Sigmoid colon (tissue), 7 donors: ENCODE measurements around the gene AFF2. TPM values are rescaled to one million over a fixed set of nuclear protein-coding genes. Genes with fewer than 3 reads are reported as not detected.

Source experiments
- DNase-seq: peaks from one replicate; pipeline ENCODE4 v3.0.0-alpha.2; 2019
- H3K27ac ChIP-seq, 4 donors: fragments of 200-600 bp; sonication (generic); one replicate each; pipeline ENCODE4 v1.5.1; 2016 to 2019; ENCODE audit warnings: mild to moderate bottlenecking in 1 of 4
- H3K27me3 ChIP-seq, 3 donors: fragments of 200-600 bp; sonication (generic); one replicate each; pipeline ENCODE4 v1.5.1; 2019; ENCODE audit warnings: mild to moderate bottlenecking in 1 of 3
- H3K36me3 ChIP-seq, 4 donors: fragments of 200-600 bp; sonication (generic); one replicate each; pipeline ENCODE4 v1.5.1; 2016 to 2019
- H3K4me1 ChIP-seq, 4 donors: fragments of 200-600 bp; sonication (generic); one replicate each; pipeline ENCODE4 v1.5.1; 2017 to 2019
- H3K4me3 ChIP-seq, 4 donors: fragments of 200-600 bp; sonication (generic); one replicate each; pipeline ENCODE4 v1.5.1; 2017 to 2019; ENCODE audit warnings: mild to moderate bottlenecking in 2 of 4, moderate library complexity in 1 of 4
- H3K9me3 ChIP-seq, 4 donors: fragments of 200-600 bp in 3 of 4; sonication (generic) in 3 of 4; one replicate each; pipeline versions ENCODE4 v1.5.1 to v1.6.1; 2013 to 2019
- EP300 ChIP-seq, 4 donors: sonication (generic); formaldehyde crosslinking; IDR thresholded peaks; one replicate each; pipeline ENCODE4 v1.6.1; 2017; ENCODE audit warnings: antibody characterized with exemption in 4 of 4
- POLR2A ChIP-seq, 2 donors: fragments of 450-650 bp; IDR thresholded peaks; one replicate each; pipeline ENCODE4 v1.6.1; 2016; ENCODE audit warnings: antibody characterized with exemption in 2 of 2, mild to moderate bottlenecking in 2 of 2, moderate library complexity in 2 of 2
- POLR2AphosphoS5 ChIP-seq, 4 donors: sonication (generic); formaldehyde crosslinking; IDR thresholded peaks; one replicate each; pipeline ENCODE4 v1.6.1; 2017; ENCODE audit warnings: antibody characterized with exemption in 4 of 4
- WGBS, 2 donors: extraction: QIAGEN DNeasy Blood & Tissue Kit; methylation state at CpG; one replicate each; pipeline ENCODE4 v1.1.7; 2013; 5-methylcytosine and 5-hydroxymethylcytosine counted together
- intact Hi-C: fragments of 100-400 bp; cut with DNase I; formaldehyde crosslinking; loops from one replicate; pipeline ENCODE4 v1.15.1; 2023
- polyA plus RNA-seq, 3 donors: library from polyadenylated mRNA; stranded (reverse); fragments of 200-250 nt; gene quantifications; one replicate each; pipeline ENCODE4 v1.2.3, GENCODE V29; 2013
- total RNA-seq, 4 donors: library from RNA; depleted of rRNA; stranded (reverse); fragments of >200 nt; gene quantifications; one replicate each; pipeline ENCODE4 v1.1.0, GENCODE V29; 2016
- TF ChIP-seq, protein P1 (sequence below), 4 experiments: fragments of 450-650 bp in 3 of 4; fragments of 200-600 bp in 1 of 4; IDR thresholded peaks; one replicate each; pipeline ENCODE4 v1.5.1; 2016 to 2019; ENCODE audit warnings: antibody characterized with exemption in 4 of 4, mild to moderate bottlenecking in 3 of 4, moderate library complexity in 2 of 4
- donor health status: healthy with polysubstance abuse.
- donor health status: Bipolar disorder and iron deficiency.
- donor health status: healthy.

AFF2 gene
- total and polyA plus RNA-seq, 7 donors, result 0.27 to 1.7 (median 1.1) TPM; not detected in 2

DNA sequence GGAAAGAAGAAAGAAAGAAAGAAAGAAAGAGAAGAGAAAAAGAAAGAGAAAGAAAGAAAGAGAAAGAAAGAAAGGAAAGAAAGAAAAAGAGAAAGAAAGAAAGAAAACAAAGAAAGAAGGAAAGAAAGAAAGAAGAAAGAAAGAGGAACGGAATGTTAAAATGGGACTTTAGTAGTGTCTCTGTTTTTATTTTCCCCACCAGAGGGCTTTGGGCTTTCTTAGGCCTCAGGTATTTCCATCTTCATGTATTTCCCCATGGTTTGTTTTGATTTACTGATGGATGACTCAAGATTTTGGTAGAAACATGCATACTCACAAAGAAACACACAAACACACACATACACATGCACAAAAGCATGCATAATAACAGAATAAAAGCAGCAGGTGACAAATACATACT is 181.2 kb downstream of the AFF2 start:
- DNase-seq, result no peak
- Histone ChIP-seq H3K27ac (no peak overlapping the region), H3K4me1 (no peaks in the 10 kb centered on the region), H3K9me3 (no peaks in the 10 kb centered on the region), H3K27me3 (no peaks in the 10 kb centered on the region), H3K4me3 (no peak overlapping the region), H3K36me3 (no peaks in the 10 kb centered on the region)
- TF ChIP-seq POLR2A (IDR thresholded peaks at IDR 0.05), result no peak
- no peak for TF ChIP-seq EP300 (IDR thresholded peaks at IDR 0.05)
- no peak for TF ChIP-seq POLR2AphosphoS5 (IDR thresholded peaks at IDR 0.05)
- TF ChIP-seq, protein P1, sequence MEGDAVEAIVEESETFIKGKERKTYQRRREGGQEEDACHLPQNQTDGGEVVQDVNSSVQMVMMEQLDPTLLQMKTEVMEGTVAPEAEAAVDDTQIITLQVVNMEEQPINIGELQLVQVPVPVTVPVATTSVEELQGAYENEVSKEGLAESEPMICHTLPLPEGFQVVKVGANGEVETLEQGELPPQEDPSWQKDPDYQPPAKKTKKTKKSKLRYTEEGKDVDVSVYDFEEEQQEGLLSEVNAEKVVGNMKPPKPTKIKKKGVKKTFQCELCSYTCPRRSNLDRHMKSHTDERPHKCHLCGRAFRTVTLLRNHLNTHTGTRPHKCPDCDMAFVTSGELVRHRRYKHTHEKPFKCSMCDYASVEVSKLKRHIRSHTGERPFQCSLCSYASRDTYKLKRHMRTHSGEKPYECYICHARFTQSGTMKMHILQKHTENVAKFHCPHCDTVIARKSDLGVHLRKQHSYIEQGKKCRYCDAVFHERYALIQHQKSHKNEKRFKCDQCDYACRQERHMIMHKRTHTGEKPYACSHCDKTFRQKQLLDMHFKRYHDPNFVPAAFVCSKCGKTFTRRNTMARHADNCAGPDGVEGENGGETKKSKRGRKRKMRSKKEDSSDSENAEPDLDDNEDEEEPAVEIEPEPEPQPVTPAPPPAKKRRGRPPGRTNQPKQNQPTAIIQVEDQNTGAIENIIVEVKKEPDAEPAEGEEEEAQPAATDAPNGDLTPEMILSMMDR (IDR thresholded peaks at IDR 0.05), result no peak
- intact Hi-C loops, result no loop called here
- 85 to 89% methylated on average over 1 of the region's 1 CpG for WGBS, 2 donors

- H3K4me3 ChIP-seq, result no peak overlapping the region
- WGBS, 2 donors, result 93 to 97% methylated on average over 4 of the region's 4 CpGs
- no peak for TF ChIP-seq POLR2AphosphoS5 (IDR thresholded peaks at IDR 0.05)
- TF ChIP-seq, protein P1 (IDR thresholded peaks at IDR 0.05), result no peak
- no peak for TF ChIP-seq EP300 (IDR thresholded peaks at IDR 0.05)
- no peak for TF ChIP-seq POLR2A (IDR thresholded peaks at IDR 0.05)
- no peak overlapping the region for H3K27ac ChIP-seq
- H3K9me3 ChIP-seq, result no peaks in the 10 kb centered on the region
- H3K36me3 ChIP-seq, result no peaks in the 10 kb centered on the region
- no peak for DNase-seq
- intact Hi-C loops, result no loop called here
- no peaks in the 10 kb centered on the region for H3K4me1 ChIP-seq
- no peaks in the 10 kb centered on the region for H3K27me3 ChIP-seq
Observed at GRCh38 chrX:148682206-148682605, 181.8 kb downstream of the AFF2 start.

GRCh38 chrX:148691456-148691855 is 191.0 kb downstream of the AFF2 start:
- no peak for TF ChIP-seq EP300 (IDR thresholded peaks at IDR 0.05)
- no peak for TF ChIP-seq POLR2A (IDR thresholded peaks at IDR 0.05)
- TF ChIP-seq, protein P1 (IDR thresholded peaks at IDR 0.05), result no peak
- Histone ChIP-seq H3K4me1 (no peaks in the 10 kb centered on the region), H3K27ac (no peak overlapping the region), H3K9me3 (no peaks in the 10 kb centered on the region), H3K27me3 (no peaks in the 10 kb centered on the region), H3K4me3 (no peak overlapping the region), H3K36me3 (no peaks in the 10 kb centered on the region)
- no peak for DNase-seq
- 50 to 73% methylated on average over 2 of the region's 2 CpGs for whole genome bisulfite sequencing, 2 donors
- intact Hi-C loops, result no loop called here

DNA sequence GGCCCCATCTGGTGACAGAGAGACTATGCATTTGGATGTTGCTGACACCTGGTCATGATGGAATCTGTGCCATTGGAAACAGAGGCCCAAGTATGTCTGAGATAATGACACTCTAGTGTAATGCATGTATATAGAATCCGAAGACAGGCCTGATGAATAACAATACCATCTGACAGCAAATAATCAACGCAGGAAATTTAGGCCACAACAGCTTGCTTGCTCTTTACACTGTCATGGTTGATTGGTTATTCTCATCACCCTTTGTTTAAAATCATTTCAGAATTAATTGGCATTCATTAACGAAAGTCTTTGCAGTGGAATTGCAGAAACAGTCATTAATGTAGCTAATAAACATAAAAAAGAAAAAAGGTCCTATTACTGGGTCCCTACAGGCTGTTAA is 194.8 kb downstream of the AFF2 start:
- Histone ChIP-seq H3K27me3 (no peaks in the 10 kb centered on the region), H3K36me3 (no peaks in the 10 kb centered on the region), H3K4me3 (no peak overlapping the region), H3K9me3 (no peaks in the 10 kb centered on the region), H3K4me1 (no peaks in the 10 kb centered on the region), H3K27ac (no peak overlapping the region)
- no peak for TF ChIP-seq EP300 (IDR thresholded peaks at IDR 0.05)
- TF ChIP-seq, protein P1 (IDR thresholded peaks at IDR 0.05), result no peak
- TF ChIP-seq POLR2A (IDR thresholded peaks at IDR 0.05), result no peak
- no peak for TF ChIP-seq POLR2AphosphoS5 (IDR thresholded peaks at IDR 0.05)
- WGBS, 2 donors, result 85 to 86% methylated on average over 3 of the region's 3 CpGs
- DNase-seq, result no peak
- intact Hi-C loops, result no loop called here

GRCh38 chrX:148698221-148698620 is 197.8 kb downstream of the AFF2 start:
- Histone ChIP-seq H3K36me3 (no peaks in the 10 kb centered on the region), H3K4me3 (no peak overlapping the region), H3K4me1 (no peaks in the 10 kb centered on the region), H3K9me3 (no peaks in the 10 kb centered on the region), H3K27ac (no peak overlapping the region), H3K27me3 (no peaks in the 10 kb centered on the region)
- WGBS, 2 donors, result 85 to 96% methylated on average over 3 of the region's 3 CpGs
- DNase-seq, result no peak
- TF ChIP-seq POLR2AphosphoS5 (IDR thresholded peaks at IDR 0.05), result no peak
- TF ChIP-seq, protein P1 (IDR thresholded peaks at IDR 0.05), result no peak
- TF ChIP-seq POLR2A (IDR thresholded peaks at IDR 0.05), result no peak
- no peak for TF ChIP-seq EP300 (IDR thresholded peaks at IDR 0.05)
- intact Hi-C loops, result no loop called here
